Fibroblast of skin of back (primary cell): Measurements from ENCODE around the gene GATAD2A.
A peak's percentile ranks its signal among the peaks of the same experiment; 100 is the strongest.

Experiments used
- DNase-seq: peaks from one replicate; pipeline ENCODE4 v3.0.0-alpha.2; 2013

GATAD2A gene

DNA sequence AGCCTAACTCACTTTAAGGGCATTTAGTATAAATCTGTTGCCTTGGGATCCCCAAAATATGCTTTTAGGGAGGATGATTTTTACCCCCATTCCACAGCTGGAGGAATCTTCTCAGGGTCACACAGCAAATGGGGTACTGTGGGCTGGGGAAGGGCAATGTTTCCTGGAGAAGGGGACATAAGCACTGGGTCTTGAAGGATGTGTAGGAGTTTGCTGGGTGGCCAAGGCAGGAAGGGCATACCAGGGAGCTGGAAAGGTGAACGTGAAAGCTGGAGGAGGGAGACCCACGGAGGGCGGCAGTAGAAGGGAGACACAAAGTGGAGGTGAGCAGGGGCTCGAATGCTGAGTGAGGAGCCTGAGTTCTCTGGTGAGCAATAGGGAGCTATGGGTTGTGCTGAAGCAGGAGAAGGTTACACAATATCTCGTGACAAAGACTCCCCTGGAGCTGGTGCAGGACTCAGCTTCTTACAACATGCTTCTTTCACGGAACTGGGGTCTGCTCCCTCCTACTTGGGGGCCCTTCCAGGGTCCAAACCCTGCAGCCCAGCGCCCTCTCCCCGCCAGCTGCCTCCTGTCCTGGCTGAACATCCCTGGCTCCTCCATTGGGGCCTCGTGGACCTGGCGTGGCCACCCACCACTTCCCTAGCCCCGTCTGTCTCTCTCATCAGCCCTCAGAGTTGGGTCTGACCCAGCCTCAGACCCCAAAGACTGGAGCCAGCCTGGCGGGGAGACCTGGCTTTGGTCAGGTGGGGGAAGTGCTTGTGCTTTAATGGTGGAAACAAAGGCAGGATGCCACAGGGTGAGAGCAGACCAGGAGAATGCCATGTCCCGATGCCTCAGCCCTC is 143.7 kb downstream of the GATAD2A start:
- DNase-seq, result no peak

- DNase-seq, result no peak
Observed at GRCh38 chr19:19549804-19550464, 144.5 kb downstream of the GATAD2A start.

GRCh38 chr19:19550485-19550929 is 145.0 kb downstream of the GATAD2A start:
- DNase-seq, result peak; percentile 46

GRCh38 chr19:19550972-19551852 is 145.7 kb downstream of the GATAD2A start:
- no peak for DNase-seq

- no peak for DNase-seq
Observed at GRCh38 chr19:19551853-19552192, 146.3 kb downstream of the GATAD2A start.

DNA sequence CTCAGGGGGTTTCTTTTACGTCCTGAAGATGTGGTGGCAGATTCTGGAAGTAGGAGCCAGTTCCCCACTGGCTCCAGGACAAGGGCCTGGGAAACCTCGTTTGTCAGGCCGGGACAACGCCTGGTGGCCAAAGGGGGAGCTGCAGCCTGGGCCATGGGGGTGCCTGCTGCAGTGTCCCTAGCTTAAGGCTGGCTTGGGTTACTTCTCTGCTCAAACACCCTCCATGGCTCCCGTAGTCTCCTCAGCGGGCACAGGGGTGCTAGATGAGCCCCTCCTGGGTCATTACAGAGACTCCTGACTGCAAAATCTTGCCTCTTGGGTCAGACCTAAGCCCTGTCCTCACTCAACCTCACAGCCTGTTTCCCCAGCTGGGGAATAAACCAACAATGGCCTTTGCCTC is 147.3 kb downstream of the GATAD2A start:
- DNase-seq, result no peak

GRCh38 chr19:19553670-19554069 is 148.2 kb downstream of the GATAD2A start:
- no peak for DNase-seq

DNA sequence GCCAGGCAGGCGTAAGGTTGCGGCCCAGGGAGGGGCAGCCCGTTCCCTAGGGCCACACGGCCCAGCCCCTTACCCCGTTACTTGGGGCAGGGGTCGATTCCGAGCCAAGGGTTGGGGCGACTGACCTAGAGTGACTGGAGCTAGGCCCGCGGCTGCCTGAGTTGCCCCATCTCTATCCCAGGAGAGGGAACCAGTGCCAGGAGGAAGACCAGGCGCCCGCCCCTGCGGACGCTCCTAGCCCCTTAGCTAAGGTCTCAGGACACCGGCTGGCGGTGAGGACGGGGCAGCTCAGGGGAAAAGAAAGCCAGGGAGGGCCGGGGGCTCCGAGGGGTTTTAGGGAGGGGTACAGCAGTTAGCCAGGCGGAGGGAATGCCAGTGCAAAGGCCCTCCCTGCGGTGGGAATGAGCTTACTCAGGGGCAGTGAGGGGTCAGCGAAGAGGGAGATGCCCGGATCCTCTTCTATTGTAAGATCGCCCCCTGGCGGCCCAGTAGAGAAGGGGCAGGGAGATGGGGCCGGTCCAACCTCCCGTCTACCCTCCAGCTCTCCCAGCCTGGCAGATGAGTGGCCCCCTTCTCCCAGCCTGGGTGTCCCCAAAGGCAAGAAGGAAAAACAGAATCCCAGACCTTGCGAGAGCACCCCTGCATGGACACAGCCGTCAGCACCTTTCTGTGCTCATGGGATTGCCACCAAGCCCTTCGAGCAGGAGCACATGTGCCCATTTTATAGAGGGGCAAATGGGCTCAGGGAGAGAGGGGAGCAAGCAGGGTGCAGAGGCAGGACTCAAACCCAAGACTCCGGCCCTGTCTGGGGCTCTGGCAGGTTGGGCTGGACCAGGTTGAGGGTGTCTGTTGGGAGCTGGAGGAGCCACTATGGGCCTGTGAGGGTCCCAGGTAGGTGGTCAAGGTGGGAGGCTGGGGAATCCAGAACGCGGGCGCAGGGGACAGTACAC is 148.9 kb downstream of the GATAD2A start:
- DNase-seq, result peak; percentile 40

- DNase-seq, result no peak
Observed at GRCh38 chr19:19558055-19558454, 152.6 kb downstream of the GATAD2A start.
